SKM-1 (cell line): ENCODE measurements around the gene PLCB1.
"Not testable (repeated sequence)": the region's sequence is repeated elsewhere in the genome, so short reads cannot be mapped to it uniquely, and the experiment has no call there.

ENCODE experiments used
- DNase-seq: peaks from one replicate; lab custom pipeline; 2025; ENCODE audit not compliant: unreplicated experiment; lab: John Stamatoyannopoulos, UW

Gene PLCB1

DNA sequence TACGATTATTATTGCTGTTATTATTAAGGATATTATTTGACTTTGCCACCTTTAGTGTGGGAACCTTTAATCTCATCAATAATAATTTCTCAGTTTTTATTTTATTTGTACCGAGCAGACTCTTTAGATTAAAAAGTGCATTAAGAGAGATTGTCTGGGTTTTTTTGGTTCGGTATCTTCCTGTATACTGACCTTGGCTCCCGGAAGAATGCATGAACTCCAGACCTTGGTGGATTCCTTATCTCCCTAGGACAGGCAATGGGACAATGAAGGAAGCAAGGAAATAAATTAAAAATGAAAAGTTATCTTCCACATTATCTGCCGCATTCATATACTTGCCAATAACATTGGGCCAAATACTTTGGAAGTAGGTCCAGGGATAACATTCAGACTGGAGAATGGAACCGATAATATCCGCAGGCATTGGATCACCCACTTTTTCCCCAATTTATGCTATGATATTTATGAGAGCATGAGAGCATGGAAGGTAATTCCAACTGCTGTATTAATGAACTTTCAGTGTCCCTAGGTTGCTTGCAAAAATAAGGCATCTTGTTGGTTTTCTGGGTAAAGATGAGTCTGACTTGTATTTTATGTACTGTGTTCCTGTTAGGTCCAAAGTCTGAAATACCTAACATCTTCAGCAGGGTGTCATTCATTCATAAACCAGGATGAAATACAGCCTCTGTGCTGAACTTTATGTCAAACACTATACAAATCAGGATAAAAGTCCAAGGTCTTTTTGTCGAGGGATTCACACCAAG is 232.1 kb downstream of the PLCB1 start:
- no peak for DNase-seq

DNA sequence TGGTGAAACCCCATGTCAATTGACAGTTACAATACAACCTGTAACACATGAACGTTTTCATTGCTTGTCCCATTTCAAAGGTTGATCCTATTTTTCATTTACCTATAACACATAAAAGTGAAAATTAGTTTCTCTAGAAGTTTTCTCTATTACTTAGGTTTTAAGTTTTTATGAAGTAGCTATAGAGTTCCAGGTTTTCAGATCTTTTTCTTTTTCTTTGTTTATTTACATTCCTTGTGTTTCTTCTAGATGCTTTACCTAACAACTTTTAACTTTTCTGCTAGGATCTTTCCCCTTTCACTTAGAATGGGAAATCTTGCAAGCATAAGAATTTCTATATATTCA is 232.6 kb downstream of the PLCB1 start:
- no peak for DNase-seq

DNA sequence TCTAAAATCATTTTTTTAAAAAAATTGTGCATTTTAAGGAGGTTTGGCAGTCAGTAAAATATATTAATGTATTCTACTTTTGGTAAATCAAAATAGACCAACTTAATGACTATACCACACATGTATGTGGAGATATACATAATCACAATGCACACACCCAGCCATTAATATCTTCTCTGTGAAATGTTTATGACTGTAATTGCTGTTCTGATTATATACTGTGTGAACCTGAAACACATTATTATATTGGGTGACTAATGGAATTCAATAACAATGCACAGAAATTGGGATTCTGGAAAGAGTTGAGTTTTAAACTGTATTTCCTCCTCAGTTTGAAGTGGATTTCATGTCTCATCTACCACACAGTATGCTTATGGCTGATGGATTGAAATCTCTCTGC is 233.6 kb downstream of the PLCB1 start:
- DNase-seq: no peak

DNA sequence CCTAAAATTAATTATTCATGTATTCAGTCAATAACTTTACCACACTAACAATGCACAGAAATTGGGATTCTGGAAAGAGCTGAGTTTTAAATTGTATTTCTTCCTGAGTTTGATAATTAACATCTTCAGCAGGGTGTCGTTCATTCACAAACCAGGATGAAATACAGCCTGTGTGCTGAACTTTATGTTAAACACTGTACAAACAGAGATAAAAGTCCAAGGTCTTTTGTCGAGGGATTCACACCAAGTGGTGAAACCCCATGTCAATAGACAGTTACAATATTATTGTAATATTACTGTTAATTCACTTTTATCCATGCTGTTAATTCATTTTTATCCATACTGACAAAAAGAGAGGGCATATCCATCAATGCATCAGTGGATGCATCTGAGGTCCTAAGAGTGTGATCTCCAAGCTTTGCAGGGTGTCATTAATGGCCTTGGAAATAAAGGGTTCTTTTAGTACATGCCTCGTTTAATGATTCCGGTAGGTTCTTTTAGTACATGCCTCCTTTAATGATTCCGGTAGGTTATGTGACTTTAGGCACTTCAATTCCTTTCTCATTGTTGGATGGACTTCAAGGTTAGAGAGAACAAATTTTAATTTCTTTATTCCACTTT is 234.3 kb downstream of the PLCB1 start:
- no peak for DNase-seq

DNA sequence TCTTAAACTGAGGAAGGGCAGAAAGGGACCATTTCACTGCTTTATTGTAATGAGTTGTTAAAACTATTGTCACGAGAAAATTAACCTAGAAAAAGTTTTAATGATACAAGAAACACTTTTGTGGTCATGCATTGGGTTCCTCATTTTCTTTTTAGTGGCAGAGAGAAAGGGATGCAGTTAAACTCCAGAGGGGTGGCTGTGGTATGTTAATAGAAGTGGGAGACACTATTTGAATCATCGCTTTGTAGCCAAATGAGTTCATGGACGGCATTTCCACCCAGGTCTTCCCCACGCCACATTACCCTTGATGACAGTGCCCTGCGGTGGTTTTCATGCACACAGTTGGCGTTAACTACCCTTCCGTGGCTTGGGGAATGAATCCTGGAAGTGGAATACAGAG is 235.6 kb downstream of the PLCB1 start:
- no peak for DNase-seq

DNA sequence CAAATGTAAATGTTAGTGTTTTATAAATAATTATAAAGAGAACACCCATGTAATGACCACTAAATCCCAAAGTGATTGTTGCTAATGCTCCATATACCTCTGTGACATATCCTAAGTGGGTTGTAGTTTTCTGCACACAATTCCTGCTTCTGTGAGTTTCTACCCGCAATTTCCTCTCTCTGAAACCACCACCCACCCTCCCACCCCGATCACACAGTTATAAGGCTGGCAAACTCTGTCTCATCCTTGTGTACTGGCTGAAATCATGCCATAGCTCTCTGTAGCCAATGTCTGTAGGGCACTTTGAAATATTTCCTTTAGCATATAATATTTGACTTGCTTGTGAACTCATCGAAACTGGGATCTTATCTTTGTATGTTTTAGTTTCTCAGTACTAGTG is 236.6 kb downstream of the PLCB1 start:
- no peak for DNase-seq

DNA sequence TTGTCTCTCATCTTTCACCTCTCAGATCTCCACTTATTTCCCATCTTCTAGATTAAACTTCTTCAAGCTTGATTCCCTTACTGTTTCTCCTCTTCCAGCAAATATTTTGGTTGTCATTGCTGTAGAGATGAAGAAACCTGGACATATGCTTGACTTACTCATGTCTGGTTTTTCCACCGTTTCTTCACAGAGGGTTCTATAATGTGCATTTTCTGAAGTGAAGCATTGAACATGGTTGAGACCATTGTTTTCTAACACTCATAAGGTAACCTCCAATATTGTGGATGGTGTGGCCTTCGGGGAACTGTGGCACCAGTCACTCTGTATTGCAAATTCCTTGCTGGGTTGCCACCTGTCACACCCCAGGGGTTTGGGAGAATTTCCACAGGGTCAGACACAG is 237.2 kb downstream of the PLCB1 start:
- no peak for DNase-seq

DNA sequence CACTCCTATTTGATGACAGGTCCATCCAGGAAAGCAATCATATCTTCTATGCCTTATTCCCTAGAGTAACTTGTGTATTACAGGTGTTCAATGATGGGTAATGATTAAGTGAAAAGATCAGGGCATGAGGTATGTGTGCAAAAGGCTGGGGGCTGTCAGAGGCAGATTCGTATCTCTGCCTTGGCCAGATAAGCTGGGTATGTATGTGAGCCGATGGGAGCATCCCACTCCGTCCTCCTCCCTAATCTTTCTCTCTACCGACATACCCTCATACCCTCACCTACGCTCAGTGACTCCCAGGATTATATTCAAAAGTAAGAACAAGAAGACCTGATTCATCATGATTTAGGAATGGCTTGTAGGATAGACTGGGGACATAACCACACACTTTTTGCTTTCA is 238.7 kb downstream of the PLCB1 start:
- no peak for DNase-seq

DNA sequence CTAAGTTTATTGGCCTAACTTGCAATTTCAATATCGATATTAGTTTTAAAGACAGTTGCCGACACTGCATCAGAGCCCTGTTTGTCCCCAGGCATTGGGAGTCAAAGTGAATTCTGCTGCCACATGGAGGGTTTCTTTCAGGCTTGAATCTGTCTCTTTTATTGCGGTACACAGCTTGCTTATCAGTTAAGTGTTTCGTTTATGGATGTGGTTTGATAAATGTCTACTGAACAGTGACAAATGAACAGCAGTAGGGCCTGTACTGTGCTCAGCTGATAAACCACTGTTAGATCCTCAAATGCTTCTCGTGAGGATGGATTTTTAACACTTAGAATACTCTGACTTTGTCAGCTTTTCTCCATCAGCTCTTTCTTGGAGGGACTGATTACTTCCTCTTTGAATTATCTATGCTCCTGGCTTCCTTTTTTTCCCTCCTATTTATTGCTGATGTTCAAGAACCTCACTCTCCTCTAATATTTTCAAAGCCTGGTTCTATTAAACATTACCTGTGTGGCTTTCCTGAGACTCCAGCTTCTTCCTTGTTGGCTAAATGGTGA is 240.8 kb downstream of the PLCB1 start:
- DNase-seq: no peak

DNA sequence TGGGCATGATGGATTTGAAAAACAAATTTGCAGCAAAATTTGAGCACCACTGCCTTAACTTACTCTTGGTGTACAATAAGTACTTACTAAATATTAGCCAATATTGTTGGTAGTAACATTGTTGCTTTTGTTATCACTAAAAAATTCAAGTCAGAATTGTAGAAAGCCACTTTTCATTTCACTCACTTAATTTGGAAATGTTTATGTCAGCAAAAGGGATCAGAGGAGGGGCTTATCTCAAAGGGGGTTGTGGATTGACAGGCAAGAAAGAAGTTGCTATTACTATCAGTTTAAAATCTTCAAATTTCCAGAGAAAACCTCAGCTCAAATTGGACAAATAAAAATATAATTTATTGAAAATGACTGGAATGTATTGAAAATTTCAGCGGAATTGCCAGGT is 241.5 kb downstream of the PLCB1 start:
- no peak for DNase-seq

DNA sequence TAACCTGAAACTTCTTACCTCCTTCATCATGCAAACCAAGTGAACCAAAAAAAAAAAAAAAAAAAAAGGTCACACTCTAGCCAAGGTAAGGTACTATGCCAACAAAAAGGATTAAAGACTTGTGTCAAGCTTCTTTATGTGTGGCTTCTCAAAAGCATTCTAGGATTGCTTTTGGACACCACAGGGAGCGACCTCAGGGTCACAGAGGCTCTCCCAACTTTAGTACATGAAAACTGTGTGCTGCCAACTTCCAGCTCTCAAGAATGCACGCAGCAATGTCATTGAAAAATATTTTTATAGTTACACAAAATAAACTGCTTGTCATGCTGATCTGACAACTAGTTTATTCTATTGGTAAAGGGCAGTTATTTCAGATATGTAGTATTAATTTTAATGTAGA is 243.8 kb downstream of the PLCB1 start:
- DNase-seq: no peak

DNA sequence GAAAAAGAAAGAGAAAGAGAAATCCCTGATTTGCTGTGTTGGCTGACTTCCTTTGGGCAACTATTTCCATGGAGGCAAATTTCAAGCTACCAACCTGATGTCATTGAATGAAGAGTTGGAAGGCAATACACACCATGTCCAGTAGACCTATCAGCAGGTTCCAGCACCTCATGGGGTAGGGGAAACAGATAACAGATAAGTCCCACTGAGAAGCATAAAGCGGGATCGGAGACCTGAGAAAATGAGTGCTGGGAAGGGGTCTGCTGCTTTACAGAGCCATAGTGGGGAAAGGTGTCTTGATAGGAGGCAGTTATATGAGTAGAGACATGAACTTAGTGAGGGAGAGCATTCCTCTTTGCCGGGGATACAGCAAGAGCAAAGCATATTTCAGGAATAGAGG is 244.9 kb downstream of the PLCB1 start:
- DNase-seq: no peak

DNA sequence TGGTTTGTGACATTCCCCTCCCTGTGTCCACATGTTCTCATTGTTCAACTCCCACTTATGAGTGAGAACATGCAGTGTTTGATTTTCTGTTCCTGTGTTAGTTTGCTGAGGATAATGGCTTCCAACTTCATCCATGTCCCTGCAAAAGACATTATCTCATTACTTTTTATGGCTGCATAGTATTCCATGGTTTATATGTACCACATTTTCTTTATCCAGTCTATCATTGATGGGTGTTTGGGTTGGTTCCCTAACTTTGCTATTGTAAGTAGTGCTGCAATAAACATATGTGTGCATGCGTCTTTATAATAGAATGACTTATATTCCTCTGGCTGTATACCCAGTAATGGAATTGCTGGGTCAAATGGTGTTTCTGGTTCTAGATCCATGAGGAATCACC is 247.1 kb downstream of the PLCB1 start:
- not testable (repeated sequence) for DNase-seq

DNA sequence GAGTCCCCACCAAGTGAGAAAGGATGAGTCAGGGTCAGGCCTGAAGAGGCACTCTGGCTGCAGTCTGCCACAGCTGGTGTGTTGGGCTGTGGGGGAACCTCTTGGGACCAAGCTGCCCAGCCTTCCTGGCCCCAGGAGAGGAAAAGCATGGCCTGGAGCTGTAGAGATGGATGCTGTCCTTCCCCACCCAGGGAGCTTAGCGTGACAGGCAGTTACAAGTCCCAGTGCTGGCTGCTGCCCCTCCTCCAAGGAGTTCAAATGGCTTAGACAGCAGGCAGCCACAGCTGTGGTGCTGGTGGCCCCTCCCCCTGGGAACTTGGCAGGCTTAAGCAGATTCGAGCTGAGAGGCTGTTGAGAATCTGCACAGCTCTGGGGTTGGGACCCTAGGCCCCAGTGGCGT is 253.2 kb downstream of the PLCB1 start:
- no peak for DNase-seq

DNA sequence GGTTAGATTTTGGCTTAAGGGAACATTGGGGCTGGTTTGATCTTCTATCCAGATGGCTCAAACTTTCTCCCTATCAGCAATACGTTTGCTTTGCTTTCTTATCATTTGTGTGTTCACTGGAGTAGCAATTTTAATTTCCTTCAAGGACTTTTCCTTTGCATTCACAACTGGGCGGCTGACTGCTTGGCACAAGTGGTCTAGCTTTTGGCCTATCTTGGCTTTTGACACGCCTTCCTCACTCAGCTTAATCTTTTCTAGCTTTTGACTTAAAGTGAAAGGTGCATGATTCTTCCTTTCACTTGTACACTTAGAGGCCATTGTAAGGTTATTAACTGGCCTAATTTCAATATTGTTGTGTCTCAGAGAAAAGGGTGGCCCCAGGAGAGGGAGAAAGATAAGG is 254.9 kb downstream of the PLCB1 start:
- DNase-seq: no peak

DNA sequence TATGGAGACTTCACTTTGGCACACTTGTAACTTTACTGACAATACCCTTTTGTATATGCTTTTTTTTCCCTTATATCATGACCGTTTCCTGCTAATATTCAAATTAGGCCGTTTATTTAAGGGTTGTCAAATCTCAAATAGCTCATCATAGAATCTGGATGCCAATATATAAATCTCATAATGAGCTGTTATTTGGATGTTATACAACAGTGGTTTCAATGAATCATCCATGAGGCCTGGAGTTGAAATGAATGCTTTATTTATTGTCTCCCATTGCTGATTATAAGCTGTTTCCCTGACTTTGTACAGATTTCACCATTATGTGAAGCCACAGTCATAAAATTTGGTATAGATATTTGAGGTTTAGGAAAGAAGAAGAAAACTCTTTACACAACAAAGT is 256.1 kb downstream of the PLCB1 start:
- DNase-seq: no peak

DNA sequence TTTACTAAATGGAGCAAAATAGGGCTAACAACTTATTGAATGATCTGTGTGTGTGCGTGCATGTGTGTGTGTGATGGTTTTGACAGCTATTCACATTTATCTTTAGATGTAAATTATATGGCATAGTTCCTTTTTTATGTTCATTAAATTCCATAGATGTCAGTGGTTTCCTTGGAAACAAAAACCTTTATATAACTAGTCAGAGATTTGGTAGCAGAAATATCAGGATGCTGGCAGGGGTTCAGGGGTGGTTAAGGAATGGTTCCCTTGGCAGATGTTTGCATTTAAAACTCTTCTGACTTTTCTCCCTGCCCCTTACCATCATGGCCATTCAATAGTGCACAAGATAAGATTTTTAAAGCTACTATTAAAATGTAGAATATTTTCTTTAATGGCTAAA is 256.6 kb downstream of the PLCB1 start:
- no peak for DNase-seq

DNA sequence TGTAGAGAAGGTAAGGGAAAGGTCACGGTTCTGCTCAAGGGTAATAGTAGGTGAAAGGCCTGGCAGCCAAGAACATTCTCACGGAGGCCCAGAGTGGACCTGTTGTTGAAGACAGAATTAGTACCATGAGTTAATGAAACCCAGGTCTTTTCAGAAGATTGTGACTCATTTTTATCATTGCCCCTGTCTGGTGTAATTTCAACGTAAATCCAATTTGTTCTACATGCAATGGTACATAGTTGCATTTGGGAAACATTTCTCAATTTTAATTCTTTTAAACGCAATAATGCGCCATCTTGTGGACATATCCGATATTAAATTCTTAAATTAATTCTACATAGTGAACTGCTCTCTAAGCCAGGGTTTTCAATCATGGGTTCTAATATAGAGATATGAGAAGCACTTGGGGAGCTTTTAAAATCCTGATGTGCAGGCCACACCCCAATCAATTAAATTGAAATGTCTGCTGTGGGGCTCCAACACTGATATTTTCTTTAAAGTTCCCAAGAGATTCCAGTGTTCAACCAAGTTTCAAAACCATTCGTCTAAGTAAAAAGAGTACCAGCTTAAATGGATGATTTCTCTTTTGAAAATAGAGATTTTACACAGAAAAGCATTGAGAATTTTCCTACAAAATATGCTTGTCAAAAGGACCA is 257.4 kb downstream of the PLCB1 start:
- no peak for DNase-seq

DNA sequence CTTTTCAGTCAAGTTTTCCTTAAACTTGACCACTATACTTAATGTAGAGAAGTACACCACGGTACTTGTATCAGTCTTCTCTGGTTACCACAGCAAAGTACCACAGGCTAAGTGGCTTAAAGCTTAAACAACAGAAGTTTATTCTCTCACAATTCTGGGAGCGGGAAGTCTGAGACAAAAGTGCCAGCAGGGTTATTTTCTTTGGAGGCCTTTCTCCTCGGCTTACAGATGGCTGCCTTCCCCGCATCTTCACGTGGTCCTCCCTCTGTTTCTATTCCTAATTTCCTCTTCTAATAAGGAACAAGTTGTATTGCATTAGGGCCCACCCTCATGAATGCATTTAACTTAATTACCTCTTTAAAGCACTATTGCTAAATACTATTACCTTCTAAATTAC is 258.0 kb downstream of the PLCB1 start:
- no peak for DNase-seq

DNA sequence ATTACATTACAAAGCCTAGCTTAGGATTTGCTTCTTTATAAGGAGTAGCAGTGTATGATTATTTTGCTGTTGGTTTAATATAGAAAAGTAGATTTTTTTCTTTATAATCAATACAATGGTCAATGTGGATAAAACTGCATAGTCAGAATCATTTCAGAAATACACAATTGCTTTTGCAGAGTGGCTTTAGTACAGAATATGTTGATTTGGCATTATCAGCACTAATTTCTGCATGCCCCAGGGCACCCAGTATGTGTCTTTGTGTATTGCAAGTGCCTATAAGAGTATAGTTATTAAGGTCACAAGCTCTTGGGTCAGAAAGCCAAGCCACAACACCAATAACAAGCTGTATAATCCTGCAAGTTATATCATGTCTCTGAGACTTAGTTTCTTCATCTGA is 258.4 kb downstream of the PLCB1 start:
- no peak for DNase-seq

DNA sequence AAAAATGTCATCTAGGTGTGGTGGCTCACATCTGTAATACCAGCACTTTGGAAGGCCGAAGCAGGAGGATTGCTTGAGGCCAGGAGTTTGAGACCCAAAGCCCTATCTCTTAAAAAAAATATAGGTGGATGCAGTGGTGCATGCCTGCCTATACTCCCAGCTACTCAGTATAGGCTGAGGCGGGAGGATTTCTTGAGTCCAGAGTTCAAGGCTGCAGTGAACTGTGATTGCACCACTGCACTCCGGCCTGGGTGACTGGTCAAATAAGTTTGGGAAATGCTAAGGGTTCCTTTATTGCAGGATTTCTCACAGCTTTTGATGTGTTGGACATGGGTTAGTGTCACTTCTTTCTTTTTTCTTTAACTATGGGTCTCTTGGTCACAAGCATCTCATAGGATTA is 261.3 kb downstream of the PLCB1 start:
- no peak for DNase-seq

DNA sequence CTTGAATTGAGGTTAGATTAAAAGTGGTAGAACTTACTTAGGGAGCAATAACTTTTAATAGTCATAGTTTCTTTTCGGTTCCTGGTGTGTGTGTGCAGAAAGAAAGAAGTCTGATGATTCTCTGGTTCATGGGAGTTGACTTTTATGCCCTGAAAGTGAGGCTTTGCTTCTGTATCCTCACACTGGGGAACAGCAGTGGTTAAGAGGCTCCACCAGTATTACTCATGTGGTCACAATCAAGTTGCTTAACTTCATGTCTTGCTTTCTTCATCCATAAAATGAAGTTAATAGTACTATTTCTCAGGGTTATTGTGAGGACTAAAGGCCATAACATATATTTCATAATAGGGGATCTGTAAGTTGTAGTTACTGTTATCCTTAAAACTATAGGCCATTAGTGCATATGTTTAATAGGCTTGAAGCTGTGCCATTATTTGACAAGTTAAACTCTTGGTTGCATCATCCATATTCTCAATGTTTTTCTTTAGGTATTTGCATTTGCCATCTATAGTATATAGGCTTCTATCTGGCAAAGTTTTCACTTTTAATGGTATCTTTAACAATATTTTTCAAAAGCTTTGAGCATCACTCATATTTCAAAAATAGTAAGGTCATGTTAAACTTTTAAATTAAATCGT is 262.4 kb downstream of the PLCB1 start:
- peak; percentile 17 for DNase-seq
